OCI-LY7 (cell line): Measurements from ENCODE around the gene RIPPLY1.

Experiments
- EZH2phosphoT487 ChIP-seq: fragments of 200-600 bp; sonication (generic); IDR thresholded peaks from 2 replicates; pipeline ENCODE4 v1.6.1; 2018; ENCODE audit warnings: low read depth, borderline replicate concordance, mild to moderate bottlenecking, mixed run types, antibody characterized with exemption, low read length, moderate library complexity, mixed read lengths
- TF ChIP-seq, protein P1 (sequence below): fragments of 200-600 bp; sonication (generic); conservative IDR thresholded peaks from 2 replicates; pipeline ENCODE4 v1.5.1; 2014; ENCODE audit warnings: mild to moderate bottlenecking, antibody characterized with exemption, low read length, moderate library complexity, mixed read lengths

DNA sequence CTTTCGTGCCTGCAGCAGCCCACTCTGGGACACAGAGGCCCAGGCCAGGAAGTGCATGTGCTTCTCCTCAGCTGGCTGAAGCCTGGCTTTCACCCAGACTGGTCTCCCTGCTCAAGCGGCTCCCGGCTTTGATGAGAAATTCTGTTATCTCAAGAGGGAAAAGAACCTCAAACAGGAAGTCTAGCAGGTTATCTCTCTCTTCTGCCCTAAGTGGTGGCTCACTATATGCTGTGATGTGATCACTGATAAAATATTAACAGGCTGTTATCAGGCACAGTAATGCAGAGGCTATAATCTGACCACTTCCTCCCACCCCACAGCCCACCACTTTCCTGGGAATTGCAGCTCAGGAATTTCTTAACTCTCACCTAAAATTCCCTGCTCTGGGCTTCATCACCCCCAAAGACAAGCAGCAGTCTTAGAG, 30.4 kb upstream of the RIPPLY1 start:
- TF ChIP-seq, protein P1, sequence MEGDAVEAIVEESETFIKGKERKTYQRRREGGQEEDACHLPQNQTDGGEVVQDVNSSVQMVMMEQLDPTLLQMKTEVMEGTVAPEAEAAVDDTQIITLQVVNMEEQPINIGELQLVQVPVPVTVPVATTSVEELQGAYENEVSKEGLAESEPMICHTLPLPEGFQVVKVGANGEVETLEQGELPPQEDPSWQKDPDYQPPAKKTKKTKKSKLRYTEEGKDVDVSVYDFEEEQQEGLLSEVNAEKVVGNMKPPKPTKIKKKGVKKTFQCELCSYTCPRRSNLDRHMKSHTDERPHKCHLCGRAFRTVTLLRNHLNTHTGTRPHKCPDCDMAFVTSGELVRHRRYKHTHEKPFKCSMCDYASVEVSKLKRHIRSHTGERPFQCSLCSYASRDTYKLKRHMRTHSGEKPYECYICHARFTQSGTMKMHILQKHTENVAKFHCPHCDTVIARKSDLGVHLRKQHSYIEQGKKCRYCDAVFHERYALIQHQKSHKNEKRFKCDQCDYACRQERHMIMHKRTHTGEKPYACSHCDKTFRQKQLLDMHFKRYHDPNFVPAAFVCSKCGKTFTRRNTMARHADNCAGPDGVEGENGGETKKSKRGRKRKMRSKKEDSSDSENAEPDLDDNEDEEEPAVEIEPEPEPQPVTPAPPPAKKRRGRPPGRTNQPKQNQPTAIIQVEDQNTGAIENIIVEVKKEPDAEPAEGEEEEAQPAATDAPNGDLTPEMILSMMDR = no peak
- no peak for TF ChIP-seq EZH2phosphoT487
